NCI-H460 (cell line): Measurements from ENCODE around the gene FGGY. TPM values are rescaled to one million over a fixed set of nuclear protein-coding genes. Genes with fewer than 3 reads are reported as not detected.
"Not testable (repeated sequence)": the region's sequence is repeated elsewhere in the genome, so short reads cannot be mapped to it uniquely, and the experiment has no call there.

Source experiments
- DNase-seq: peaks from one replicate; pipeline ENCODE4 v3.0.0-alpha.2; 2016; ENCODE audit warnings: low read depth; ENCODE audit errors: extremely low read depth
- total RNA-seq: library from RNA; depleted of rRNA; stranded (reverse); fragments of >200 nt; shearing (Covaris generic); gene quantifications from 2 replicates; pipeline ENCODE4 v1.2.3, GENCODE V29; 2014

FGGY gene
- total RNA-seq, 1 experiment from 2014 or later: 6.3 TPM

DNA sequence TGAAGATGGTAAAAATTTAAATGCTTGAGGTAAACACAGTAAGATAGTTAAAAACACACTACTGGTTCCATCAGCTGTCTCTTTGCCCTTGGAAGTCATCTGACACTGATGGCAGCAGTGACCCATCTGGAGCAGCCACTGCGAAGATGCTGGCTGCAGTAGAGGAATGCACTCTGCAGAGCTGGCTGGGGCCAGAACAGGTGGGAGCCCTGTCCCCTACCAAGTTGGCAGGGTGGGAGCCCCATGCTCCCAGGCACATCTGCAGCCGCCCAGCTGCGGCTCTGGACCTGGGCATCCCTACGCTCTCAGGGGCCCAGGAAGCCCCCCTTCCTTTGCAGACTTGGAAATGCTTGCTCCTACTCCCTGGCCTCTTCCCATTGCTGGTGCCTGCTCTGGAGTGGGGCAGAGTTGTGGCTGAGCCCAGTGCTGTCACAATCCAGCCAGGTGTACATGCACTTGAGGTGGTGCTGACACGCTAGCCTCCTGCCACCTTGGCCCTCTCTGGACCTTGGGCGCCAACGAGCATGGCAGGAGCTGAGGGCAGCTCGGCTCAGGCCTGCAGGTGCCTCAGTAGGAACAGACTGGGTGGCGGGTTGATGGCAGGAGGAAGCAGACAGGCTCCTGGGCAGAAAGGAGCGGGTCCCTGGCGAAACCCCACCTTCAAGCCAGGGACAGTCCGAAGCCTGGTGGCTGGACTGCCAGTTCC, 227.0 kb downstream of the FGGY start:
- DNase-seq: no peak

DNA sequence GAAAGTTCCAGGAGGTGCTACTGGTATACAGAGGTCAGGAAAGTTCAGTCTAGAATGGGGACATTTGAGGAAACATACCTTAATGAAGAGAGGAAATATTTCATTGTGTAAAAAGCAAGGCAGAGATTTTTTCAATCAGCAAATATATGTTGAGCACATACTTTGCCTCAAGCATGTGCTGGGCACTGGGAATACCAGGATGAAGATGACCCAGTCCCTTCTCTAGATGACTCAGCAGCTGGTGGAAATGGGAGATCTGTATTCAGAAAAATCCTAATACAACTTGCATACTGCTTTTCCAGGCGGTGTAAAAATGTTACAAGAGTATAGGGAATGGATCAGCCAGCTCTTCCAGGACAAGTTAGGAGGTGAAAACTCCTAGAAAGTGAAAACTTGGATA, 229.3 kb downstream of the FGGY start:
- DNase-seq: no peak

DNA sequence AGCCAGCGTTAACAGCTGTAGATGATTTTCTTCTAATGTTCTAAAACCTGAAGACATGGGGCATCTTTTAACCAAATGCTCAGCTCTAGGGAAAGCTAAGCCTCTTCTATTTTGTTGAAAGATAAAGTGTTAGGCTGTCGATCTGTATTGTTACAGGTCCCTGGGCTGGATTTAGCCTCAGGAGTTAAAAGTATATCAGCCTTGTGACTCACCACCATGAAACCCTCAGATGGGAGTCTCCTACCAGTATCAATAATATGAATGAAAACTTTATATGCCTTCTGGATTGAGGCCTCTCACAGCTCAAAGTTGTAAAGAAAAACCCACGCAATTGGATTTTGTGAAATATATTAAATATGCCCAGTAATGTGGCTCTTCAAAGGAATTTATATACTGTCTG, 231.6 kb downstream of the FGGY start:
- no peak for DNase-seq

DNA sequence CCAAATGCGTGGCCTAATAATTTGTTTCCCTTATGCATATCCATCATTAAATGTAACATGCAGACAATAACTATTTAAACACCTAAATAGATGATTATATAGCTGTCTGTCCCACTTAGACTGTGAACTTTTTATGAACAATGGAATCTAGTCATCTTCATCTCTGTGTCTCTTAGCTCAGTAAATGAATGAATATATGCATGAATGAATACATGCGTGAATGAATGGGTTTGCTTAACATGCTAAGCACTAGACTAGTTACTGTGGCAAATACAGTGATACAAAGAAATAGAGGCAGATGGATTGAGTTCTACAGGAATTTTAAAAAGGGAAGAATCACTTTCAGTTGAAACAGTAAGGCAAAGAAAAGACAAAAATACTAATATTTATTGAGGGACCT, 232.0 kb downstream of the FGGY start:
- no peak for DNase-seq

DNA sequence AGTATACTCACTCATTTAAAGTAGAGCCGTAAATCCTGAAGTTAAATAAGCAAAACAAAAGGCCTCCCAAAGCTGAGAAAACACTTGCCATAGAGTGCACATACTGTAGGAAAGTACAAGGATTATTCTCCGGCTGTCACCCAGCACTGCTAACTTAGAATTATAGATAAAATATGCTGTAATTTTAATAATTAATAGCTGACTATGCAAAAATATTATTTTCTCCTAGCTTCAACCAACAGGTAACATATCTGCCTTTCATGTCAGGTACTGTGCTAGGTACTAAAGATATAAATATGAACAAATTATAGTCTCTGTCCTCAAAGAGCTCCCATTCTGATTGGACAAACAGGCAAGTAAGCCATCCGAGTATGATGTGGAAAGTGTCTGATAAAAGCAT, 233.2 kb downstream of the FGGY start:
- DNase-seq: no peak

DNA sequence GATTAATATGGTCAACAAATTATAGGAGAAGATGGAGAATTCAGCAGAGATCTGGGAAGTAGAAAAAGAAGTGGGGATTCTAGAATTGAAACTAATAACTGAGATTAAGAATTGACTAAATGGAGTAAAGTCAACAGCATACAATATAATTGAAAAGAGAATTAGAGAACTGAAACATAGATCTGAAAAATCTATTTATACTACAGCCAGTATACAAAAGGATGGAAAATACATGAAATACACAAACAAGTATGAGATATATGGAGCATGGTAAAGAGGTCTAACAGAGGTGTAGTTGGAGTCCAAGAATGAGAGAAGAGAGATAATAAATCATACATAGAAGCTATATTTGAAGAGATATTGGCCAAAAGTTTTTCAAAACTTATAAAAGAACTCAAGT, 235.2 kb downstream of the FGGY start:
- DNase-seq: no peak

DNA sequence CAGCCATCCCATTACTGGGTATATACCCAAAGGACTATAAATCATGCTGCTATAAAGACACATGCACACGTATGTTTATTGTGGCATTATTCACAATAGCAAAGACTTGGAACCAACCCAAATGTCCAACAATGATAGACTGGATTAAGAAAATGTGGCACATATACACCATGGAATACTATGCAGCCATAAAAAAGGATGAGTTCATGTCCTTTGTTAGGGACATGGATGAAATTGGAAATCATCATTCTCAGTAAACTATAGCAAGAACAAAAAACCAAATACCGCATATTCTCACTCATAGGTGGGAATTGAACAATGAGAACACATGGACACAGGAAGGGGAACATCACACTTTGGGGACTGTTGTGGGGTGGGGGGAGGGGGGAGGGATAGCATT, 241.6 kb downstream of the FGGY start:
- not testable (repeated sequence) for DNase-seq

DNA sequence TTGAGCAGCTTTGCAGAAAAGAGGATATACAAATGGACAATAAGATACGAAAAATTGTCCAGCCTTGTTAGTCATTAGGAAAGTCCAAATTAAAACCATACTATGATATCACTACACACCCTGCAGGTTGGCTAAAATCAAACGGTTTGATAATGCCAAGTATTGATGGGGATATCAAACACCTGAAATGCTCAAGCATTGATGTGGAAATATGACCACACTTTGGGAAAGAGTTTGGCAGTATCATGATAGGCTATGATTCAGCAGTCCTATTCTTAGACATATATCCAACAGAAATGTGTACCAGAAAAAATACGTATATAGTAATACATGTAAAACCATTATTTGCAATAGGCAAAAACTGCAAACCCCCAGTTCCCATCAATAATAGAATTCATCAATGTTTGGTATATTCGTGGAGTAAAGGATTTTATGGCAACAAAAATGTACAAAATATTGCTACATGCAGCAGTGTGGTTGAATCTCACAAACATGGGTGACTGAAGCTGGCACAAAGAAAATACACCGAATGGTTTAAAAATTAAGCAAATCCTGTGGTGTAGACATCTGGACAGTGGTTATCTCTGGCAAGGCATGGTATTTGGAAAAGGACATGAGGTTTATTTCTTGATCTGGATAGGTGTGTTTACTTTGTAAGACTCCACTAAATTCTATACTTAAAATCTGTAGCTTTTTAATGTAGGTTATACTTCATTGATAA, 243.2 kb downstream of the FGGY start:
- no peak for DNase-seq

DNA sequence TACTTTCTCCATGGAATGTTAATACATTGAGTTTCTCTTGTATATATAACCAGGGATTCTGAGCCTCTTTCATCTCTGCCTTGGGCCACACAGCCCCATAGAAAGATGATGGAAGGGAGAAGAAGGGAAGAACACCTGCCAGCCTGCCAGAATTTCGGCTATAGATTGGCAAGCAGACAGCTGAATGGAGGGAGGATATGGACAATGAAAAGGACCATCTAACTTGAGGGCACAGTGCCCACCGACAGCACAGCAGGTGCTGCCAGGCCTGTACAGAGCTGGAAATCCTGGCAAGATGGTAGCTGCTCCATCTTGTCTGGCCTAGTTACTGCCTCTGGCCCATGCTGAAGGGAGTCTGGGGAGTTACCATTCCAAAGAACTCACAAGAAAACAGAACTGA, 244.3 kb downstream of the FGGY start:
- DNase-seq: no peak

DNA sequence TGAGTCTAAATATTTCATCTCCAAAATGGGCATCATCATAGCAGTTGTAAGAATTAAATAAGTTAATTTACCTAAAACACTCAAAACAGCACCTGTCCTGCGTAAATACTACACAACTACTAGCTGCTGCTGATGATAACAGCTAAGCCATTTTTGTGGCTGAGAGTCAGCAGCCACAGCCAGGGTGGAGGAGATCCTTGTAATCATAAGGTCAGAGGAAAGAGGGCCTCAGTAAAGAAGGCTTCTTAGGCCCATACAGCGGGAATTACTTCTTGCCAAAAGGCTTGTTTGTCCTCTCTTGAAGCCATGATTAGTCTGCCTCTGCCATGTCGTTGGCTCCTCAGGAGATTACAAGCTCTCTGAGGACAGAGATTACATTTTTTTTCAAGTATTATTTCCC, 245.0 kb downstream of the FGGY start:
- no peak for DNase-seq

DNA sequence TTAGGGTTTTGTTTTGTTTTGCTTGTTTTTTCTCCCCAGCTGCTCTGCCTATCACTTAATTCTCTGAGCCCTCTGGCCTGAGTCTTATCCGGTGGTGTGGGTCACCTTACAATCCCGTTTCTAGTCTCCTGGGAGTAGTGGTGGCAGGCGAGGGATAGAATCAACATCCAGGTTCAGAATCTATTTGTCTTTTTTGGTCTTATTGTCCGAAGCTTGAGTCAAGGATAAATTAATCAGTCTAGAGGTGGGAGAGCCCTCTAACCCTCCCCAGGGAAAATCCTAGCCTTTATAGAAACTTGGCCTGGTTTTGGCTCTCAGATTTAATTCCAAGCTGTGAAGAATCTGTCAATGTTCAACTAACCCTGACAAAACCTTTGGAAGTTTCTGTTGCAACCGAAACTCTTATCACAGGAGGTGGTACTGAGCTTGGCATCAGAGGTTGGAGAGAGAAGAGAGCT, 246.3 kb downstream of the FGGY start:
- DNase-seq: no peak

DNA sequence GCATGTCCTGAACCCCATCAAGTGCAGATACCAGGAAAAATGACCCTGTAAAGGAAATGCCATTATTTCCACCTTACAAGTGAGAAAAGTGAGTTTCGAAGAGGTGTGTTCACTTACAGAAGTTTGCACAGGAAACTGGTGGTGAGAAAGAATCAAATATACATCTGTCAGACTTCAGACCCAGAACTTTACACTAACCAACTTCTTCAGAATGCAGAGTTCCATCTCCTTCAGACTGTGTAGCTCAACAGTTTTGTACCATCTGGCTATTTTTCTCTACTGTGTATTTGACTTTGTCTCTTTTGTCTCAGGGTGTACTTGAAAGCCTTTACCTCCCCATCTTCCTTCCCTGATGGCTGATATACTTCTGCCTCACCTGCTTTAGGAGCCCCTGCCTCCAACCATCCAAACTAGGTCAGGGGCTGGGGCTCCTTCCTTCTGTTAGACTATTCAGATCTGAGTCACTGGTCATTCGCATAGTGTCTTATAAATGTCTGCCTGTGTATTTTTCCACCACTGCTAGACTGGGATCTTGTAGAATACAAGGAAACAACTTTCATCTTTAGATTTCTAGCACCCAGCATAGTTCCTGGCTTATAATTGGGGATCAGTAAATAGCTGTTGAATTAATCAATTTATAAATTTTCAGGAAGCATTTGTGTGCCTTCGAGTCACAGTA, 247.9 kb downstream of the FGGY start:
- DNase-seq: no peak

DNA sequence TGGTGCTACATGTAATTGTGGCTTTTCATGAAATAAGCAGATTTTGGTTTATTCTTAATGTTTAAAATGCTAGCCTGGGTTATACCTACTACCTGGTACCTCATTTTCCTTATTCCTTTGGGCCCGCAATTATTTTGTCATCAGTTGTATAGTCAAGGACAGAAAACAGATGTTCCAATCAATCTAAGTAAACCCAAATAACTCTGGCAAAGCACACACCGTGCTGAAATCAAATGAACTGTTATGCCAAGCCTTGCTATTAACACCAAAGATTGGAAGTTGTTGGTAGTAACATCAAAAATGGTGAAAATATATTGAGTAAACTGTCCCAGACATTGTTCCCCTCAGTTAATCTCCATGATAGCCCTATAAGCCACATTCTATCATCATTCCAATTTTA, 248.9 kb downstream of the FGGY start:
- no peak for DNase-seq

DNA sequence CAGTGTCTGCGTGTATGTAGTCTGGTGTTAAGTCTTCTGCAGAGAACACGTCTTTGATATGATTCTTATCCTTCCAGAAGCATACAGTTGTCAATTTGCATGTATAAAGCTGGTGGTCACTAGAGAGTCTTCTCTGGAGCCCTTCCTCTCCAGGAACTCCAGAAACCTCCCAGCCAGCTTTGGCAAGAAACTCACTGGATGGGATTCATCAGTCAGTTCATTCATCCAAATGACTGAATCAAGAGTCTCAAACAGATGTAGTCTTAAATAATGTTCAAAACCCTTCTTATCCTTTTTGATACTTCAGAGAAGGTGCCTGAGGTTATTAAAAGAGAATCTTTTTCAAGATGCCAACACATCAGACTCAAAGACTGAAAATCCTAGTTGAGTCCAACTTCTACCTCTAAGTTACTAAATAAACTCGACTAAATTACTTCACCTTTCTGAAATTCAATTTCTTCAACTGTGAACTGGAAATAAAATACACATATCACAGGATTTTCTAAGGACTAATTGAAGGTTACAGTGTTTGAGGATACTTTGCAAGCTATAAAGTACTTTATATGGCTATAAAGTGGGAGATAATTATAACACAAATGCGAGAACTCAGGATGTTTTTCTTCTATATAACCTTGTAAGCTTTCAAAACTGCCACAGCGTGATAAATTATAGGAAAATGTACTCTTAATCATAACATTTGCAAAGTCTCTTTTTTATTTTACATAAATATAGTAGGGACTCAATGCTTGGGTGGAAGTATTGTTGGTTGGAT, 252.4 kb downstream of the FGGY start:
- no peak for DNase-seq

DNA sequence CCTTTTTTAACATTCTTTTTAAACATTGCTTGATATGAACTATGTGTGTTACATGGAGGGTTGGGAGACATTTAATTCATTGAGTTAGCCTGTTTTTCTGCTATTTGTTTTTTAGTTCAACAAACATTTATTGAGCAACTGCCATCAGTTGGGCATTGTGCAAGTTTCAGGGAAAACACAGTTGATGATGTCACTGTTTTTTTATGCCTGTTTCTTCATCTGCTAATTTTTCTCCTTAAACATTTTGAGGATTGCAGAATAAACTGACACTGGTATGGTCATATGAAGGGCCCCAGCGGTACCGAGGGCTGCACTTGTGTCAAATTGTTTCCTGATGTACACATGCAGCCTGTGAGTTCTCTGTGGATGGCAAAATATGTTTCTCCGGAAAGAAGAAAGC, 253.0 kb downstream of the FGGY start:
- no peak for DNase-seq

DNA sequence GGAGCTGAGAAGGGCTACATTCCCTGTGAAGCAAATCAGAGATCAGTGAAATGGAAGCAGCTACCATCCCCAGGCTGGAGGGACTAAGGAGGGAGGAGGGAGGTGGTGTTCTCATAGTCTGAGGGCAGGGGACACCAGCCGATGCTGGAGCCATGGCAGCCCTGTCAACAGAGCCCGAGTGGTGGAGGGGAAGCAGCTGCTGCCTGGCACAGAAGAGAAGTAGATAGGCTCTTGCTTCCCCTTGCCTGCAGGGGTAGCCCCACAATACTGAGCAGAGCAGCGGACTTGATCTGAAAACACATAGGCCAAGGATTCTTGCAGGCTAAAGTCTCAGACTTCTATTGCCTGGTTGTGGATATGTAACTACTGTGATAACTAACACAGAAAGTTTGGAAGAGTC, 255.1 kb downstream of the FGGY start:
- no peak for DNase-seq

DNA sequence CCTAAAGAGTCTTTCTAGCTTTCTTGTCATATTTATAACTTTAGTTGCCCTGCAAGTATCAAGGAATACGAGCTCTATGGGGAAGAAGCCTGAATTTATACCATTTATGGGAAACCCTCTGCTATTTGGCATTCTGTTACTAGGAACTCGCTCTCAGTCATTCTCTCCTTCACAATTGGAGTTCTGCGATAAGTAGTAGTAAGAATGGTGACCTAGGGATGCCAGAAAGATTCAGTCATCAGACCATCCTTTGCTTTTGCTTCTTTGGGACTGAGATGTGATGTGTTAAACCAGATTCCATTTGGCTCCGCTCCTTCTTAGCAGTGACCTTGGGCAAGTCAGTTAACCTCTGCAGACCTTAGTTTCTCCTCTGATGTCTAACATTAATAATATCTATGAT, 256.5 kb downstream of the FGGY start:
- DNase-seq: no peak

DNA sequence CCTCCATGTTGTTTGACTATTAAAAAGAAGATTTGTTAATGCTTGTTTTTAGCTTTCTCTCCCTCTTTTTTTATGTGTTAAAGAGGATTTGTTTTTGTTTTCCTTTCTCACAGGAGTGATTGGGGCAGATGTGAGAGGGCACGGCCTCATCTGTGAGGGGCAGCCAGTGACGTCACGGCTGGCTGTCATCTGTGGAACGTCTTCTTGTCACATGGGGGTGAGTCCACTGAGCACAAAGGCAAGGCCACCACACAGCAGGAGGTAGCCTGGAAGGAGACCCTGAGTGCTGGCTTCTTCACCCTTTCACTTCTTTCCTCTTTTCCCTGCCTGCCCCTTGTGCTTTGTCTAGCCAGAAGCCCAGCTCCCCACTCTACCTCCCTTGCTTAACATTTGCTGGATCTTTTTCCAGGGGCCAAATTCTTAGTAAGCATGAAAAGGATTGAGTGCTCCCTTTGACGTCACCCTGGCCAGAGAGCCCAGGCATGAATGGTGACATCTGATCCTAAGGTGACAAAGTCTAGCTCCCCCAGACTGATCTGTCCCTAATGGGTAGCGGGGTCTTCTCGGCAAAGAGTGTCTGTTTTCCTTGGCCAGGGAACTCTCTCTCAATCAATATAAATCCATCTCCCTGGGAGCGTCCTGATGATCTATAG, 257.2 kb downstream of the FGGY start:
- DNase-seq: no peak

DNA sequence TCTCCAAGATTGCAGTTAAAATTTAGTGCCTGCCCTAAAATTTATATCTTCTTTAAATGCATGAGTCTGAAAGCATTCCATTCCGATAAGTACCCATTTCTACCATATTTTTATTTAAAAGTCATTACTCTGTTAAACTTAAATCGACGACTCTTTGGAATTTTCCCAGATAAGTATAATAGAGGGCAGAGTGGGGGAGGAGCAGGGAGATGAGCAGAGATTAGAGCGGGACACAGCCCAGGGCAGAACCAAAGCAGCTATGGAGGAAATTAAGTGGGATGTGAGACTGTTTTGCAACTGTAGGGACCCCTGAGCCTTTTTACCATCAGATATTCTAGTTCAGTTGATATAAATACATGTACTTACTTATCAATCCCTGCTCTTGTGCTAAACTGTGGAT, 257.9 kb downstream of the FGGY start:
- DNase-seq: no peak

DNA sequence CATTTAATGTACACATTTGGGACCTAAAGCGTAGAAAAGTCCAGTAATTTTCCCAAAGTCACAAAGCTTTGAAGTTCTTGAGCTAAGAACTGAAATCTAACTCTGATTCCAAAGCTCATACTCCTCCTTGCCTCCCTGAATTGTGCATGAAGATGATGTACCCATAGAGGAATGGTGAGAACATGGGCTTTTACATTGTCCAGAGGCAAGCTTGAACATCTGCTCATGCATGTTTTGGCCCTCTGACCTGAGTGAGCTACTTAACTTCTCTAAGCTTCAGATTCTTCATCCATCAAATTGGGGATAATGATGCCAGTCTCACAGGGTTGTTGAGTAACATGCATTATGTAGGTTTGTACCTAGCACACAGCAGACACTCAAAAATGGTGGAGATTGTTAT, 259.5 kb downstream of the FGGY start:
- no peak for DNase-seq
